H9 (cell line): ENCODE data around the gene ERAL1. TPM values are rescaled to one million over a fixed set of nuclear protein-coding genes. Genes with fewer than 3 reads are reported as not detected.

Experiments
- DNase-seq: peaks from one replicate; pipeline ENCODE4 v3.0.0-alpha.2; 2017
- H2AFZ ChIP-seq: one replicate; pipeline ENCODE4 v1.6.1; 2013; ENCODE audit warnings: mild to moderate bottlenecking, low read length, control low read depth, moderate library complexity
- H2AK5ac ChIP-seq: 2 replicates; pipeline ENCODE4 v1.6.1; 2013; ENCODE audit warnings: low read length, control low read depth, mixed read lengths; ENCODE audit not compliant: insufficient read length
- H2BK120ac ChIP-seq: one replicate; pipeline ENCODE4 v1.6.1; 2013; ENCODE audit warnings: low read depth, mild to moderate bottlenecking, low read length, control low read depth, inconsistent platforms; ENCODE audit not compliant: poor library complexity, severe bottlenecking
- H2BK12ac ChIP-seq: 2 replicates; pipeline ENCODE4 v1.6.1; 2013; ENCODE audit warnings: low read length, control low read depth, mixed read lengths, low read depth; ENCODE audit not compliant: insufficient read length
- H2BK15ac ChIP-seq: 2 replicates; pipeline ENCODE4 v1.6.1; 2013; ENCODE audit warnings: low read depth, low read length, control low read depth
- H2BK20ac ChIP-seq: one replicate; pipeline ENCODE4 v1.6.1; 2013; ENCODE audit warnings: low read depth, mild to moderate bottlenecking, low read length, control low read depth, inconsistent platforms; ENCODE audit not compliant: poor library complexity, severe bottlenecking
- H2BK5ac ChIP-seq: 2 replicates; pipeline ENCODE4 v1.6.1; 2013; ENCODE audit warnings: low read length, control low read depth, mixed read lengths; ENCODE audit not compliant: insufficient read length
- H3K14ac ChIP-seq: 2 replicates; pipeline ENCODE4 v1.6.1; 2013; ENCODE audit warnings: low read length, control low read depth; ENCODE audit not compliant: insufficient read depth
- H3K18ac ChIP-seq: 2 replicates; pipeline ENCODE4 v1.6.1; 2013; ENCODE audit warnings: low read depth, mild to moderate bottlenecking, mixed read lengths, low read length, control low read depth; ENCODE audit not compliant: insufficient read length
- H3K23ac ChIP-seq: 2 replicates; pipeline ENCODE4 v1.6.1; 2013; ENCODE audit warnings: low read length, control low read depth, mixed read lengths, low read depth; ENCODE audit not compliant: insufficient read length
- H3K23me2 ChIP-seq: 2 replicates; pipeline ENCODE4 v1.6.1; 2013; ENCODE audit warnings: low read depth, mild to moderate bottlenecking, mixed read lengths, low read length, control low read depth; ENCODE audit not compliant: insufficient read length, poor library complexity, severe bottlenecking
- H3K27ac ChIP-seq: 2 replicates; pipeline ENCODE4 v1.5.1; 2013; ENCODE audit warnings: low read length, control low read depth, mixed read lengths, low read depth; ENCODE audit not compliant: insufficient read length
- H3K27me3 ChIP-seq: 2 replicates; pipeline ENCODE4 v1.6.1; 2013; ENCODE audit warnings: low read length, control low read depth, inconsistent platforms; ENCODE audit not compliant: insufficient read depth
- H3K4ac ChIP-seq: 2 replicates; pipeline ENCODE4 v1.6.1; 2013; ENCODE audit warnings: low read depth, mild to moderate bottlenecking, control low read depth, inconsistent platforms, low read length, moderate library complexity
- H3K4me1 ChIP-seq: 2 replicates; pipeline ENCODE4 v1.6.1; 2013; ENCODE audit warnings: low read length, control low read depth, inconsistent platforms; ENCODE audit not compliant: insufficient read depth
- H3K4me2 ChIP-seq: 2 replicates; pipeline ENCODE4 v1.6.1; 2013; ENCODE audit warnings: low read length, control low read depth, mixed read lengths; ENCODE audit not compliant: insufficient read length, insufficient read depth
- H3K56ac ChIP-seq: 2 replicates; pipeline ENCODE4 v1.6.1; 2013; ENCODE audit warnings: low read depth, mild to moderate bottlenecking, mixed read lengths, low read length, control low read depth; ENCODE audit not compliant: insufficient read length
- H3K79me1 ChIP-seq: 2 replicates; pipeline ENCODE4 v1.6.1; 2013; ENCODE audit warnings: low read depth, mild to moderate bottlenecking, moderate library complexity, low read length, control low read depth, inconsistent platforms; ENCODE audit not compliant: insufficient read depth, poor library complexity, severe bottlenecking
- H3K79me2 ChIP-seq: 2 replicates; pipeline ENCODE4 v1.6.1; 2013; ENCODE audit warnings: low read length, control low read depth, inconsistent platforms; ENCODE audit not compliant: insufficient read depth
- H3K9ac ChIP-seq: 2 replicates; pipeline ENCODE4 v1.6.1; 2013; ENCODE audit warnings: low read length, control low read depth, mixed read lengths; ENCODE audit not compliant: insufficient read length; ENCODE audit errors: extremely low read depth
- H3K9me3 ChIP-seq: one replicate; pipeline ENCODE4 v1.6.1; 2013; ENCODE audit warnings: low read depth, low read length, inconsistent platforms; ENCODE audit not compliant: control insufficient read depth
- H3T11ph ChIP-seq: one replicate; pipeline ENCODE4 v1.6.1; 2013; ENCODE audit warnings: mild to moderate bottlenecking, low read length, control low read depth, inconsistent platforms
- H4K20me1 ChIP-seq: one replicate; pipeline ENCODE4 v1.6.1; 2013; ENCODE audit not compliant: control insufficient read depth, insufficient read length, insufficient read depth
- H4K5ac ChIP-seq: 2 replicates; pipeline ENCODE4 v1.6.1; 2013; ENCODE audit warnings: low read depth, mild to moderate bottlenecking, mixed read lengths, low read length, control low read depth; ENCODE audit not compliant: insufficient read length
- H4K8ac ChIP-seq: replicated peaks from 2 replicates; pipeline ENCODE4 v1.6.1; 2013; ENCODE audit warnings: low read length, control low read depth, mixed read lengths, low read depth; ENCODE audit not compliant: insufficient read length
- H4K91ac ChIP-seq: 2 replicates; pipeline ENCODE4 v1.6.1; 2013; ENCODE audit warnings: low read depth, mild to moderate bottlenecking, moderate library complexity, mixed read lengths, low read length, control low read depth; ENCODE audit not compliant: insufficient read length
- H3K27ac Mint-ChIP-seq, 3 experiments: 2 replicates in 2 of 3; 3 replicates in 1 of 3; pipeline ENCODE4 v1.8.0; 2020 to 2021; ENCODE audit warnings: mixed read lengths in 3 of 3, mild to moderate bottlenecking in 1 of 3, moderate library complexity in 1 of 3
- H3K27me3 Mint-ChIP-seq: 2 replicates; pipeline ENCODE4 v1.8.0; 2021; ENCODE audit warnings: low read depth, mild to moderate bottlenecking, moderate library complexity, mixed read lengths
- H3K36me3 Mint-ChIP-seq, 3 experiments: 2 replicates in 2 of 3; 3 replicates in 1 of 3; pipeline ENCODE4 v1.8.0; 2020 to 2021; ENCODE audit warnings: low read depth in 3 of 3, mixed read lengths in 3 of 3; ENCODE audit not compliant: insufficient read depth in 1 of 3
- H3K4me1 Mint-ChIP-seq, 2 experiments: 2 replicates each; pipeline ENCODE4 v1.8.0; 2020; ENCODE audit warnings: mixed read lengths in 2 of 2
- H3K4me3 Mint-ChIP-seq, 2 experiments: 2 replicates in 1 of 2; 3 replicates in 1 of 2; pipeline ENCODE4 v1.8.0; 2020 to 2021; ENCODE audit warnings: mild to moderate bottlenecking in 2 of 2, mixed read lengths in 2 of 2, moderate library complexity in 1 of 2
- H3K9me3 Mint-ChIP-seq, 2 experiments: 2 replicates in 1 of 2; 3 replicates in 1 of 2; pipeline ENCODE4 v1.8.0; 2020; ENCODE audit warnings: mild to moderate bottlenecking in 2 of 2, mixed read lengths in 2 of 2, moderate library complexity in 1 of 2
- CTCF ChIP-seq: fragments of 200-600 bp; sonication (generic); conservative IDR thresholded peaks from 3 replicates; pipeline ENCODE4 v1.8.0; 2021; ENCODE audit warnings: antibody characterized with exemption, mild to moderate bottlenecking
- WGBS: extraction: QIAGEN DNeasy Blood & Tissue Kit; methylation state at CpG from one replicate; pipeline ENCODE4 v1.1.7; 2013; ENCODE audit warnings: missing lambda C conversion rate, low lambda C conversion rate, mixed read lengths; ENCODE audit not compliant: insufficient read length; ENCODE audit errors: extremely low coverage; 5-methylcytosine and 5-hydroxymethylcytosine counted together
- total RNA-seq: library from RNA; stranded (reverse); gene quantifications from 2 replicates; pipeline ENCODE4 v1.2.1, GENCODE V29; 2021

ERAL1 gene
- total RNA-seq, 1 experiment from 2014 or later = 67.8 TPM

DNA sequence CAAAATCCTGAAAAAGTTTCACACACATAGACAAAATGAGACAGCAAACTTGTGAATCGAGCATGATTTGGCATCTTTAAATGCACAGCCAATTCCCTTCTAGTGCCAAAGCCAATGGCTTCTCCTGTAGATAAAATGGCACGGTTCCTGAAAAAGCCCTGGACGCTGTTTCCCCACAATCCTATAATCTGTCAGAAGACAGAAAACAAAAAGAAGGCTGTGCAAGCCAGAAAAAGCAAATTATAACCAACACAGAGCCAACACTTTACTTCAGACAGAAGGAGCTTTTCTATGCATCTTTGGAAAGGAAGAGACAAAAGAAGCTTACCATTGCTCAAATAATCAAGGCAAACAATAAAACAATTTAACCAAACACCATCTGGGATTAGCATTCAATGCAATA, 36.0 kb upstream of the ERAL1 start:
- Histone ChIP-seq H3K79me2 (peaks cover 8% of the 10 kb centered on the region; the same call in 1 of the 2 replicates), H2BK12ac (no peak overlapping the region), H2BK5ac (no peak overlapping the region), H4K20me1 (no peaks in the 10 kb centered on the region), H3K18ac (no peak overlapping the region), H3K4me1 (no peaks in the 10 kb centered on the region; the same call in 1 of the 2 replicates), H3K9ac (no peak overlapping the region), H3K27me3 (no peaks in the 10 kb centered on the region), H3K23me2 (no peaks in the 10 kb centered on the region), H3K4me2 (no peak overlapping the region), H4K8ac (no peak overlapping the region), H3K56ac (no peak overlapping the region), H4K91ac (no peak overlapping the region), H2BK15ac (no peak overlapping the region), H3K9me3 (no peaks in the 10 kb centered on the region), H4K5ac (no peak overlapping the region), H2BK20ac (no peak overlapping the region), H2AK5ac (no peak overlapping the region), H2BK120ac (no peak overlapping the region), H3K79me1 (peaks cover 4% of the 10 kb centered on the region), H3K14ac (no peak overlapping the region), H3T11ph (no peak overlapping the region), H3K27ac (no peak overlapping the region), H3K4ac (no peak overlapping the region), H2AFZ (no peak overlapping the region), H3K23ac (no peak overlapping the region)
- peak overlapping the region in 2 of 3 experiments; percentile 4 to 80; a peak in 2 of 7 replicates for H3K27ac Mint-ChIP-seq
- peaks cover 0 to 5% (median 0%) of the 10 kb centered on the region in 3 experiments; a peak in 2 of 7 replicates for H3K36me3 Mint-ChIP-seq
- no peaks in the 10 kb centered on the region for H3K27me3 Mint-ChIP-seq
- no peak for DNase-seq
- WGBS = no CpG with 5 or more reads among the region's 3 CpGs
- TF ChIP-seq CTCF = no peak
- no peaks in the 10 kb centered on the region for H3K9me3 Mint-ChIP-seq
- H3K4me1 Mint-ChIP-seq = peaks cover 12 to 20% of the 10 kb centered on the region in 2 experiments
- no peak overlapping the region for H3K4me3 Mint-ChIP-seq
